ENCODE results near the gene MAGI1. TPM values are rescaled to one million over a fixed set of nuclear protein-coding genes. Genes with fewer than 3 reads are reported as not detected.
A peak's percentile ranks its signal among the peaks of the same experiment; 100 is the strongest.

Gene MAGI1
- polyA plus RNA-seq, 3 donors: 29.7 to 33.5 (median 30.7) TPM

- DNase-seq (ENCODE audit: extremely low read depth in 1 of 11, low read depth in 9 of 11, low spot score in 4 of 11): no peak
Measured at GRCh38 chr3:65438096-65438495, 600.6 kb downstream of the MAGI1 start.

GRCh38 chr3:65436580-65436979 is 602.1 kb downstream of the MAGI1 start:
- DNase-seq (ENCODE audit: extremely low read depth in 1 of 11, low read depth in 9 of 11, low spot score in 4 of 11): peak in 1 of 11 donors; percentile 21

- no peak for DNase-seq (ENCODE audit: extremely low read depth in 1 of 11, low read depth in 9 of 11, low spot score in 4 of 11)
Measured at GRCh38 chr3:65433480-65433879, 605.2 kb downstream of the MAGI1 start.

- DNase-seq (ENCODE audit: extremely low read depth in 1 of 11, low read depth in 9 of 11, low spot score in 4 of 11): no peak
Measured at GRCh38 chr3:65432388-65433003, 606.2 kb downstream of the MAGI1 start.

- no peak for DNase-seq (ENCODE audit: extremely low read depth in 1 of 11, low read depth in 9 of 11, low spot score in 4 of 11)
Measured at GRCh38 chr3:65425880-65426279, 612.8 kb downstream of the MAGI1 start.

GRCh38 chr3:65422154-65422553 is 616.6 kb downstream of the MAGI1 start:
- no peak for DNase-seq (ENCODE audit: extremely low read depth in 1 of 11, low read depth in 9 of 11, low spot score in 4 of 11)

GRCh38 chr3:65419233-65419632 is 619.5 kb downstream of the MAGI1 start:
- DNase-seq (ENCODE audit: extremely low read depth in 1 of 11, low read depth in 9 of 11, low spot score in 4 of 11): no peak

GRCh38 chr3:65413891-65414290 is 624.8 kb downstream of the MAGI1 start:
- DNase-seq (ENCODE audit: extremely low read depth in 1 of 11, low read depth in 9 of 11, low spot score in 4 of 11): no peak

- DNase-seq (ENCODE audit: extremely low read depth in 1 of 11, low read depth in 9 of 11, low spot score in 4 of 11): peak in 10 of 11 donors; percentile 45 to 81 (median 69)
Measured at GRCh38 chr3:65412588-65412987, 626.1 kb downstream of the MAGI1 start.

- no peak for DNase-seq (ENCODE audit: extremely low read depth in 1 of 11, low read depth in 9 of 11, low spot score in 4 of 11)
Measured at GRCh38 chr3:65411367-65411766, 627.4 kb downstream of the MAGI1 start.

- no peak for DNase-seq (ENCODE audit: extremely low read depth in 1 of 11, low read depth in 9 of 11, low spot score in 4 of 11)
Measured at GRCh38 chr3:65409176-65409569, 629.5 kb downstream of the MAGI1 start.

- no peak for DNase-seq (ENCODE audit: extremely low read depth in 1 of 11, low read depth in 9 of 11, low spot score in 4 of 11)
Measured at GRCh38 chr3:65408531-65409175, 630.1 kb downstream of the MAGI1 start.

- no peak for DNase-seq (ENCODE audit: extremely low read depth in 1 of 11, low read depth in 9 of 11, low spot score in 4 of 11)
Measured at GRCh38 chr3:65406470-65406869, 632.2 kb downstream of the MAGI1 start.

- DNase-seq (ENCODE audit: extremely low read depth in 1 of 11, low read depth in 9 of 11, low spot score in 4 of 11): no peak
Measured at GRCh38 chr3:65402597-65402996, 636.1 kb downstream of the MAGI1 start.

- no peak for DNase-seq (ENCODE audit: extremely low read depth in 1 of 11, low read depth in 9 of 11, low spot score in 4 of 11)
Measured at GRCh38 chr3:65401359-65402305, 637.1 kb downstream of the MAGI1 start.

GRCh38 chr3:65400899-65401298 is 637.8 kb downstream of the MAGI1 start:
- DNase-seq (ENCODE audit: extremely low read depth in 1 of 11, low read depth in 9 of 11, low spot score in 4 of 11): no peak

- DNase-seq (ENCODE audit: extremely low read depth in 1 of 11, low read depth in 9 of 11, low spot score in 4 of 11): no peak
Measured at GRCh38 chr3:65398953-65399352, 639.8 kb downstream of the MAGI1 start.

GRCh38 chr3:65396078-65396477 is 642.6 kb downstream of the MAGI1 start:
- DNase-seq (ENCODE audit: extremely low read depth in 1 of 11, low read depth in 9 of 11, low spot score in 4 of 11): no peak

- no peak for DNase-seq (ENCODE audit: extremely low read depth in 1 of 11, low read depth in 9 of 11, low spot score in 4 of 11)
Measured at GRCh38 chr3:65391068-65391467, 647.6 kb downstream of the MAGI1 start.

GRCh38 chr3:65385805-65386204 is 652.9 kb downstream of the MAGI1 start:
- no peak for DNase-seq (ENCODE audit: extremely low read depth in 1 of 11, low read depth in 9 of 11, low spot score in 4 of 11)
